Measurements from ENCODE around the gene PIWIL1.
A peak's percentile ranks its signal among the peaks of the same experiment; 100 is the strongest.

Gene PIWIL1

DNA sequence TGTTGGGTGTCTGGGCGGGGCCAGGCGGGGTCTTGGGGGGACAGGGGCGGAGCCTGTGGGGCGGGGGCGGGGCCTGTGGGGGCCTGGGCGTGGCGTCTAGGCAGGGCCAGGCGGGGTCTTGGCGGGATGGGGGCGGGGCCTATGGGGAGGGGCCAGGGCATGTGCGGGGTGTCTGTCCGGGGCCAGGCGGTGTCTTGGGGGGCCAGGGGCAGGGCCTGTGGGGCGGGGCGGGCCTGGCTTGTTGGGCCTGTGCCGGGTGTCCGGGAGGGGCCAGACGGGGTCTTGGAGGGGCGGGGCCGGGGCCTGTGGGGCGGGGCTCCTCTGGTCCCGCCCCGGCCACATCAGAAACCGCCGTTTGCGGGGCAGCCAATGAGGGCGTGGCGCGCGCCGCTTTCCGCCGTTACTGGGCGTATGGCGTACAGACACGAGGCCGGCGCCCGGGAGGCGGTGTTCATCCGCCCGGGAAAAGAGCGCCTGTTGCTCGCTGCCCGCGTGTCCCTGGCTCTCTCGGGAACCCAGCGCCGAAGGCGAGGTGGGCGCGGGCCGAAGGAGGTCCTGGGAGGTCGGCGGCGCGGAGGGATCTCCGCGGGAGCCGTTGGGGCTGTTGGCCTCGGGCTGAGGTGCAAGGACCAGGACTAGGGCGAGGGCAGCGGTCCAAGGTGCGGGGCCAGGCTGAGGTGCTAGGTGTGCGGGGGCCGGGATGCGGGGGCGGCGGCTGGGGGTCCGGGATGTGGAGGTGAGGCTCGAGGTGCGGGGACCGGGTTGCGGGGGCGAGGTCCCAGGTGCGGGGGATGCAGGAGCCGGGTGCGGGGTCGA is at the start of gene PIWIL1:
Gene PIWIL1, plus strand, starts transcription at position 400 of the 816 bp plus-strand sequence. CDS start 4,705 bp downstream, outside the sequence.
- H3K27me3 Mint-ChIP-seq (ENCODE audit: low read depth): peaks cover 33% of the 10 kb centered on the region
- H3K4me1 Mint-ChIP-seq: no peaks in the 10 kb centered on the region
- TF ChIP-seq, protein P1, sequence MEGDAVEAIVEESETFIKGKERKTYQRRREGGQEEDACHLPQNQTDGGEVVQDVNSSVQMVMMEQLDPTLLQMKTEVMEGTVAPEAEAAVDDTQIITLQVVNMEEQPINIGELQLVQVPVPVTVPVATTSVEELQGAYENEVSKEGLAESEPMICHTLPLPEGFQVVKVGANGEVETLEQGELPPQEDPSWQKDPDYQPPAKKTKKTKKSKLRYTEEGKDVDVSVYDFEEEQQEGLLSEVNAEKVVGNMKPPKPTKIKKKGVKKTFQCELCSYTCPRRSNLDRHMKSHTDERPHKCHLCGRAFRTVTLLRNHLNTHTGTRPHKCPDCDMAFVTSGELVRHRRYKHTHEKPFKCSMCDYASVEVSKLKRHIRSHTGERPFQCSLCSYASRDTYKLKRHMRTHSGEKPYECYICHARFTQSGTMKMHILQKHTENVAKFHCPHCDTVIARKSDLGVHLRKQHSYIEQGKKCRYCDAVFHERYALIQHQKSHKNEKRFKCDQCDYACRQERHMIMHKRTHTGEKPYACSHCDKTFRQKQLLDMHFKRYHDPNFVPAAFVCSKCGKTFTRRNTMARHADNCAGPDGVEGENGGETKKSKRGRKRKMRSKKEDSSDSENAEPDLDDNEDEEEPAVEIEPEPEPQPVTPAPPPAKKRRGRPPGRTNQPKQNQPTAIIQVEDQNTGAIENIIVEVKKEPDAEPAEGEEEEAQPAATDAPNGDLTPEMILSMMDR (IDR thresholded peaks at IDR 0.05; ENCODE audit: unreplicated experiment in 3 of 3): no peak
- no peak within 1 kb of the TSS for H3K27ac Mint-ChIP-seq
- no peak within 1 kb of the TSS for H3K4me3 Mint-ChIP-seq
- no peaks in the 10 kb centered on the region for H3K36me3 Mint-ChIP-seq (ENCODE audit: low read depth)
- no peaks in the 10 kb centered on the region for H3K9me3 Mint-ChIP-seq

DNA sequence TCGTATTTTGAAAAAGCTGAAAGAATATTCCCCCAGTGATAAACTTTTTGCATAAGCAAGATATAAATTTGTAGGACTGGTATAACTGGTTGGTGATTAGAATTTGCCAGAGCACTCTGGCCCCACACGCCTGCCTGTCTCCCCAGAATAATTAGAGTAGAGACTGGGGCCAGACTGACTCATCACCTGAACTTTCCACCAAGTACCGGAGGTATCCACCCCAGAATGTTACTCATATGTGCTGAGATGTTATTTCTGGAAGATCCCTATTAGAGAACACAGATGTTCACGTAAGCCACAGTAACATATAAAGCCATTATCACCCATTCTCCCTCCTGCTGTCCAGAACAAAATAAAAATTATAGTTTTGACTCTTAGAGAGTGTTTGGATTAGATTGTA is 49.5 kb upstream of the PIWIL1 start:
- H3K4me1 Mint-ChIP-seq: peaks cover 23% of the 10 kb centered on the region
- H3K27ac Mint-ChIP-seq: peak overlapping the region in 1 of 3 experiments; percentile 13
- no peaks in the 10 kb centered on the region for H3K36me3 Mint-ChIP-seq (ENCODE audit: low read depth)
- H3K4me3 Mint-ChIP-seq: no peak overlapping the region
- H3K27me3 Mint-ChIP-seq (ENCODE audit: low read depth): peaks cover 11% of the 10 kb centered on the region
- peaks cover 29% of the 10 kb centered on the region for H3K9me3 Mint-ChIP-seq
- TF ChIP-seq, protein P1 (IDR thresholded peaks at IDR 0.05; ENCODE audit: unreplicated experiment in 3 of 3): no peak

DNA sequence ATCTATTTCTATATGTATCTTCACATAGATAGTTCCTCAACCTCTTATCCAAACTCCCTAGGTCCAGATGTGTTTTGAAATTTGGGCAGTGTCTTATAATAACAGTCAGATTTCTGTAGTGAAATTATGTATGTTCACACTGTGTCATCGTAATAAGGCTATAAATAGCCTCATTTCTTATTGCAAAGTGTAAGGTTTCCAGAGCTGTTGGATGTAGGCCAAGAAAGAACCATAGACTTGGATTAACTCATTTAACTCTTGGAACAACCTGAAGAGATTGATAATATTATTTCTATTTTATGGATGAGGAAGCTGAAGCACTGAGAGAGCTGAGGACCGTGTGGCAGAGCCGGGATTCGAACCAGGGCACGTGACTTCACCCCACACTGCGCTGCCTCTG is 49.0 kb upstream of the PIWIL1 start:
- Mint-ChIP-seq H3K4me3 (no peak overlapping the region), H3K27me3 (ENCODE audit: low read depth) (peaks cover 11% of the 10 kb centered on the region), H3K27ac (peak overlapping the region in 1 of 3 experiments; percentile 13), H3K36me3 (ENCODE audit: low read depth) (no peaks in the 10 kb centered on the region), H3K4me1 (peaks cover 23% of the 10 kb centered on the region), H3K9me3 (peaks cover 29% of the 10 kb centered on the region)
- TF ChIP-seq, protein P1 (IDR thresholded peaks at IDR 0.05; ENCODE audit: unreplicated experiment in 3 of 3): no peak

DNA sequence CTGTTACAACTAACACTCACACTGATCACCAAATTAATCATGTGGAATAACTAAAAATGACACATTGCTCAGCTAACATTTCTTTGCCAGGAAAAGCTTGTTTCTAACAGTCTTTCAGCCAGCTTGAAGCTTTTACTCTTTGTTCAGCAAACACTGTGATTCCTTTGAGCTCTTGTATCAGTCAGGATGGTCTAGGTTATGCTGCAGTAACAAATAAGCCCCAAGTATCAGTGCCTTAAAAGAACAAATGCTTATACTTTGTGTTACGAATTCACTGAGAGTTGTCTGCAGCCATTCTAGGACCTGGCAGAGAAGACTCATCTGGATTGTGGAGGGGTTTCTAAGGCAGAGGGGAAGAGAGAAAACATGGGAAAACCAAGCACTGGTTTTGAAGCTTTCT is 47.6 kb upstream of the PIWIL1 start:
- TF ChIP-seq, protein P1 (IDR thresholded peaks at IDR 0.05; ENCODE audit: unreplicated experiment in 3 of 3): no peak
- Mint-ChIP-seq H3K27ac (no peak overlapping the region), H3K9me3 (peaks cover 20% of the 10 kb centered on the region), H3K36me3 (ENCODE audit: low read depth) (no peaks in the 10 kb centered on the region), H3K4me1 (peaks cover 23% of the 10 kb centered on the region), H3K27me3 (ENCODE audit: low read depth) (peaks cover 16% of the 10 kb centered on the region), H3K4me3 (no peak overlapping the region)

DNA sequence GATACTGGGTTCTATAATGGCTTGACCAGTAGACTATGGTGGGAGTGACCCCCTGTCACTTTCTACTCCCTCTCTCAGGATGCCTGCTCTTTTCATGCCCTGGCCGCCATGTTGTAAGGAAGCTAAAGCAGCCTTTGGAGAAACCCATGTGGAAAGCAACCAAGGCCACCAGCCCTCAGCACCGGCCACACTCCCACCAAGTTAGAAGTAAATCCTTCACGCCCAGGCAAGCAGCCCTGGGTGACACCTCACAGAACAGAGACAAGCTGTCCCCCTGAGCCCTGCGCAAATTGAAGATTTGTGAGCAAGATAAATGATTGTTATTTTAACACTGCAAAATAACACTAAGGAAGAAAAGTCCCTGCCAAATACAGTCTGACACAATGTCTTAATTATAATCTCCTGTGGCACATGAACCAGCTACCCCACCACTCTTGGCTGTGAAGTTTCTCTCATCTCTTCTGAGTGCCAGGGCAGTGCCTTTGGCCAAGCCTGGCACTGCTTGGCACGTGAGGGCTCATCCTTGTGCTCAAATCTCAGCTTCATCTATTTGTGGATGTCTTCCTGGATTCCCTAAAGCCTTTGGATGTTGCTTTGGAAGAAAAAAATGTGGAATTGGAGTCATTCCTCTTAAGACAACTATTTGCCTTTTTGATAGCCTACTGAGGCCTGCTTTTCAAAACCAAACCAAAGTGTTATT is 39.2 kb upstream of the PIWIL1 start:
- Mint-ChIP-seq H3K27me3 (ENCODE audit: low read depth) (peaks cover 29% of the 10 kb centered on the region), H3K4me1 (peaks cover 5% of the 10 kb centered on the region), H3K9me3 (peaks cover 3% of the 10 kb centered on the region), H3K4me3 (no peak overlapping the region), H3K27ac (no peak overlapping the region), H3K36me3 (ENCODE audit: low read depth) (peaks cover 3% of the 10 kb centered on the region)
- TF ChIP-seq, protein P1 (IDR thresholded peaks at IDR 0.05; ENCODE audit: unreplicated experiment in 3 of 3): no peak
